ENCODE data around the gene RIMS1. TPM values are rescaled to one million over a fixed set of nuclear protein-coding genes. Genes with fewer than 3 reads are reported as not detected.
A peak's percentile ranks its signal among the peaks of the same experiment; 100 is the strongest.

RIMS1 gene
- total RNA-seq, 3 donors from 2014 or later, result 0.53 to 2.2 TPM; not detected in 1

DNA sequence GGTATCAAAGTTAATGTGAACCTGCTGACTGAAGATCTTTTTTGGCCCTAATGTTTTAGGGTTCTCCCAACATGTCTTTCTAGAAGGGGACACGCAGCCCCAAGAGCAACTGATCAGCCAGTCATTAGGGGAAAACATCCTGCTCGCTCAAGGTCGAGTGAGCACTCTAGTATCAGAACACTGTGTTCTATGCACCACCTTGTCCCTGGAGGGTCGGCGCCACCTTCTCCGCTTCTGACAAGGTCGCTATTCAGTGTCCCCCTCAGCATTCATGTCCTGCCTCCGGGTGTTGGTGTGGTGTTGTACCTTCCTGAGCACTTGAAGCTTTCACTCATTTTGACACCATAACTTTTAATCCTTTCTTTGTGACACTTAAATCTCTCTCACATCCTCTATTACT, 404.3 kb downstream of the RIMS1 start:
- Histone ChIP-seq H3K36me3 (ENCODE audit: low read depth) (no peaks in the 10 kb centered on the region), H3K9me3 (no peaks in the 10 kb centered on the region), H3K4me3 (no peak overlapping the region), H3K4me1 (ENCODE audit: low read depth) (no peaks in the 10 kb centered on the region)
- TF ChIP-seq, protein P1, sequence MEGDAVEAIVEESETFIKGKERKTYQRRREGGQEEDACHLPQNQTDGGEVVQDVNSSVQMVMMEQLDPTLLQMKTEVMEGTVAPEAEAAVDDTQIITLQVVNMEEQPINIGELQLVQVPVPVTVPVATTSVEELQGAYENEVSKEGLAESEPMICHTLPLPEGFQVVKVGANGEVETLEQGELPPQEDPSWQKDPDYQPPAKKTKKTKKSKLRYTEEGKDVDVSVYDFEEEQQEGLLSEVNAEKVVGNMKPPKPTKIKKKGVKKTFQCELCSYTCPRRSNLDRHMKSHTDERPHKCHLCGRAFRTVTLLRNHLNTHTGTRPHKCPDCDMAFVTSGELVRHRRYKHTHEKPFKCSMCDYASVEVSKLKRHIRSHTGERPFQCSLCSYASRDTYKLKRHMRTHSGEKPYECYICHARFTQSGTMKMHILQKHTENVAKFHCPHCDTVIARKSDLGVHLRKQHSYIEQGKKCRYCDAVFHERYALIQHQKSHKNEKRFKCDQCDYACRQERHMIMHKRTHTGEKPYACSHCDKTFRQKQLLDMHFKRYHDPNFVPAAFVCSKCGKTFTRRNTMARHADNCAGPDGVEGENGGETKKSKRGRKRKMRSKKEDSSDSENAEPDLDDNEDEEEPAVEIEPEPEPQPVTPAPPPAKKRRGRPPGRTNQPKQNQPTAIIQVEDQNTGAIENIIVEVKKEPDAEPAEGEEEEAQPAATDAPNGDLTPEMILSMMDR (IDR thresholded peaks at IDR 0.05), result no peak
- no peak for DNase-seq
- no peak for ATAC-seq
- intact Hi-C loops (cut with DNase I, micrococcal nuclease), result no loop called here

DNA sequence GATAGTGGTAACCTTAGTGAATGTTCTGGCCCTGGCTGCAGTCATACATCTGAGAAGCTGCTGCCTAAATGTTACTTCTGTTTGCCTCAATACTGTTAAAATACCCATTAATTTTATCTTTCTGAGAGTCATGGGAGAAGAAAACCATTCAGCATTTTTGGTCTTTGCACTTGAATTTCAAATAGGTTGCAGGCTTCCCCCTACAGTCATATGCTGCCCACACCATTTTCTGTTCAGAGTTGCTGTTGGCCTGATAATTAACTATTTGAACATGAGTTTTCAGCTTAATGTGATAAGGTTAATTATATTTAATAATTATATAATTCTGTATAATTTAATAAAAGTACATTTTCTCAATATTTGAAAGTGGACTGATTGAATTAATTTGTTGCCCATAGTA, 410.0 kb downstream of the RIMS1 start:
- DNase-seq, result no peak
- TF ChIP-seq, protein P1 (IDR thresholded peaks at IDR 0.05), result no peak
- ATAC-seq, result no peak
- H3K4me1 ChIP-seq (ENCODE audit: low read depth), result no peaks in the 10 kb centered on the region
- no peaks in the 10 kb centered on the region for H3K9me3 ChIP-seq
- no peaks in the 10 kb centered on the region for H3K36me3 ChIP-seq (ENCODE audit: low read depth)
- intact Hi-C loops (cut with DNase I, micrococcal nuclease), result no loop called here
- H3K4me3 ChIP-seq, result no peak overlapping the region

DNA sequence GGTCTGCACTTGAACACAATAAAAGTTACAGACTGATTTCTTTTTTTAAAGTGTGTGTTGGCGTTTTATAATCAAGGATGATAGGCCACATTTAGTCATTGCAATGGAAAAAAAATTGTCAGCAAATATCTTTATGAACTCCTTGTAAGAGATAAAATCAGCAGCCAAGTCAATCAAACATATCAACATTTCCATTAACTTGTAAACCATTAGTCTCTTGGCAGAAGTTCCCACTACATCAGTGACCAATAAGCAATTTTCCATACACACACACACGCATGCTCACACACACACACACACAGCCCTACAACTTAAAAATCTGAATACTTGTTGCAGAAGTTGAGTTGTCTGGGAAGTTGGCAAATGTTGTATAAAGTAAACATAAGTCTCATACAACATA, 419.6 kb downstream of the RIMS1 start:
- ATAC-seq, result no peak
- no peak overlapping the region for H3K4me3 ChIP-seq

DNA sequence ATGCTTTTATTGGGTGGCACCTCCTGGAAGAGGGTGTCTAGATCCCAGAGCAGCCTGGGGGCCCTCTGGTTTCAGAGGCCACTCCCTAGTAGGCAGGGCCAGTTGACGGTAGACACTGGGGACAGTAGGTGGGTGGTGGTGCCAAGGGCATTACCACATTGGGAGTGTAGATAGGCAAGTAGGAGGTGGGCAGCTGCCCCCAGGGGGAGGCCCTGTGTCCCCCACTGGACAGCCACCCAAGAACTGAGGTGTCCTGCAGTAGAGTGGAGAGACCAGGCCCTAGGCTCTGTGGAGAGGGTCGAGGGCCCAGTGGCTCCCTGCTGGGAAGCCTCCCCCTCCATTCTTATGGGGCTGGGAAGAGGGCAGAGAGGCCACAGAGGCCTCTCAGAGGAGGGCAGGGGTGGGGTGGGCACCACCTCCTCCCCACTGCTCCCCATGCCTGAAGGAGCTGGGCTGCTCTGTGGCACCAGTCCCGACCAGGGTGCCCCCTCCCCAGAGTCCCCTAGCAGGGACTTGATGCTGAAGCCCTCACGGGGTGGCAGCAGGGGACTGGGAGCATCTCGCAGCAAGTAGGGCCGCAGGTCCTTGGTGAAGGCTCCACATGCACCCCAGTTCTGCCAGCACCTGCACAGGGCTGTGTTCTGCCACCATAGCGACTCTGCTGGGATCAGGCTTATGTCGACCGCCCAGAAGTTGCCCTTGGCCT, 430.5 kb downstream of the RIMS1 start:
- no peak for ATAC-seq
- intact Hi-C loops (cut with DNase I, micrococcal nuclease), result no loop called here
- TF ChIP-seq, protein P1 (IDR thresholded peaks at IDR 0.05), result no peak

More for the DNA sequence above, 419.6 kb downstream of the RIMS1 start:
- Histone ChIP-seq H3K36me3 (ENCODE audit: low read depth) (no peaks in the 10 kb centered on the region), H3K4me1 (ENCODE audit: low read depth) (no peaks in the 10 kb centered on the region), H3K9me3 (no peaks in the 10 kb centered on the region)
- DNase-seq, result no peak
- intact Hi-C loops (cut with DNase I, micrococcal nuclease), result no loop called here
- TF ChIP-seq, protein P1 (IDR thresholded peaks at IDR 0.05), result no peak

DNA sequence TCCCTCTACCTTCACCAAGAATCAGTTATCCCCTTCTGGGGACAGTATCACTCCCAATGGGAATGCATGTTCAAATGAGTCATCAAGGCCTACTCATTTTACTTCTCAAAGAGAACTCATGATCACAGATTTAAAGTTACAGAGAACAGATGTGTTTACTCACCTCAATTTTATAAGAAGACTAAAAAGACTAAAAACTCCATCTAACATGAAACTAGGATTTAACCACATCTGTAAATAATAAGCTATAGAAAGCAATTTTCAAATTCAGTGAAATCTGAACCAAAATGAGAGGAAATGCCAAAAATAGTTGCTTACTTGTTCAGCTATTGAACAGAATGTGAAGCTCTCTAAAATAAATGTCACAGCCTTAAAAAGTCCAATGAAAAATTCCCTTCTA, 435.4 kb downstream of the RIMS1 start:
- no peaks in the 10 kb centered on the region for H3K36me3 ChIP-seq (ENCODE audit: low read depth)
- no peak for DNase-seq
- TF ChIP-seq, protein P1 (IDR thresholded peaks at IDR 0.05), result no peak
- intact Hi-C loops (cut with DNase I, micrococcal nuclease), result no loop called here
- no peak overlapping the region for H3K4me3 ChIP-seq
- H3K4me1 ChIP-seq (ENCODE audit: low read depth), result no peaks in the 10 kb centered on the region
- no peak for ATAC-seq
- no peaks in the 10 kb centered on the region for H3K9me3 ChIP-seq

More for the DNA sequence above, 430.5 kb downstream of the RIMS1 start:
- Histone ChIP-seq H3K4me1 (ENCODE audit: low read depth) (no peaks in the 10 kb centered on the region), H3K36me3 (ENCODE audit: low read depth) (no peaks in the 10 kb centered on the region), H3K4me3 (no peak overlapping the region), H3K9me3 (no peaks in the 10 kb centered on the region)
- DNase-seq, result peak in 1 of 3 donors; percentile 33
